ENCODE measurements around the gene LCP2.

LCP2 gene

GRCh38 chr5:170297589-170298462 is at the start of gene LCP2:
TSS of gene LCP2 (minus strand) at chr5:170297777. CDS start at chr5:170297611, 166 bp downstream.
- DNase-seq (ENCODE audit: low spot score), result no peak

GRCh38 chr5:170347022-170347567 is 49.5 kb upstream of the LCP2 start:
- FAIRE-seq (no peak), DNase-seq (ENCODE audit: low spot score) (no peak)

More at GRCh38 chr5:170297589-170298462, at the start of gene LCP2:
- FAIRE-seq, result no peak

- FAIRE-seq (no peak), DNase-seq (ENCODE audit: low spot score) (no peak)
These were observed 48.4 kb upstream of the LCP2 start for GRCh38 chr5:170345971-170346370.

GRCh38 chr5:170343177-170343576 is 45.6 kb upstream of the LCP2 start:
- DNase-seq (ENCODE audit: low spot score), result no peak
- FAIRE-seq, result no peak

DNA sequence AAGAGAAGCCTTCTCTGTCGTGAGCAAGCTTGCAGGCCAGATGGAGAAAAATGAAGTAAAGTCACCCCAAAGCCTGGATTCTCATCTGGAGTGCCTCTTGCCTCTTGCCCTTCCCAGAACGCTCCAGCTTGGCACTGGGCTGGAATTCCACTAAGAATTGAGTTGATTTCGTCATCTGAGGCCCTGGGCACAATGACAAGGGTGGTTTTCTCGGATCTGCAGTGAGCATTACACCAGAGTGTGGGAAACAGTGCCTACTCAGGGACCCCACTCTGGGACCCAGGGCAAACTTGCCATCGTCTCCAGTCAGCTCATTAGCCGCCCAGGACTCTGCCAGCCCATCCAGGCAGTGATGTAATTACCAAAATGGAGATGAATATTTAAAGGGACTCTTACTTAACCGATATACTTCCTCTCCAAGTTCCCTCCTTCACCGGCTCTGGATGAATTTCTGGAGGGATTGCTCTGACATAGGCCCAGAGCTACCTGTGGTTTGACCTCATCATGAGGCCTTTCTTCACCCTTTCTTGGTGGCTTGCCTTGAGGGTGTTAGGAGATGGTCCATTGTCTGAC is 44.7 kb upstream of the LCP2 start:
- FAIRE-seq (no peak), DNase-seq (ENCODE audit: low spot score) (no peak)

- FAIRE-seq (no peak), DNase-seq (ENCODE audit: low spot score) (no peak)
These were observed 44.0 kb upstream of the LCP2 start for GRCh38 chr5:170341545-170341944.

DNA sequence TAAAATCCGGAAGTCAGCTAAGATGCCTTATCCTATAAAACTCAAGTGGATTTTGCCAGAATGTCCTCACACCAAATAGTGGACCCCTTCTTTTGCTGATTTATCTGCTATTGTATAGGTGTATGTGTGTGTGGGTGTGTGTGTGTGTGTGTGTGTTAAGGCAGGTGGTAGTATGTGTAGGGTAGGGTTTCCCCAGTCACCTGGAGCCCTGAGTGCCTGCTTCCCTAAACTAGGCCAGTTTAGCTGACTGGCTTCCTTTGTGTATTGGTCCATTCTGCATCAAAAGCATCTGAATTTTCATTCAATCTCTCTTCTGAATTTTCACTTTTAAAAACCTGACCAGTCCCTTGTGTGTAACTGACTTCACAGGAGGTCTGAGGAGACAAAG is 42.2 kb upstream of the LCP2 start:
- no peak for FAIRE-seq
- DNase-seq (ENCODE audit: low spot score), result no peak

- FAIRE-seq, result no peak
- no peak for DNase-seq (ENCODE audit: low spot score)
These were observed 41.6 kb upstream of the LCP2 start for GRCh38 chr5:170338933-170339779.

GRCh38 chr5:170338291-170338690 is 40.7 kb upstream of the LCP2 start:
- DNase-seq (ENCODE audit: low spot score) (no peak), FAIRE-seq (no peak)

- DNase-seq (ENCODE audit: low spot score) (no peak), FAIRE-seq (no peak)
These were observed 39.6 kb upstream of the LCP2 start for GRCh38 chr5:170337045-170337733.

DNA sequence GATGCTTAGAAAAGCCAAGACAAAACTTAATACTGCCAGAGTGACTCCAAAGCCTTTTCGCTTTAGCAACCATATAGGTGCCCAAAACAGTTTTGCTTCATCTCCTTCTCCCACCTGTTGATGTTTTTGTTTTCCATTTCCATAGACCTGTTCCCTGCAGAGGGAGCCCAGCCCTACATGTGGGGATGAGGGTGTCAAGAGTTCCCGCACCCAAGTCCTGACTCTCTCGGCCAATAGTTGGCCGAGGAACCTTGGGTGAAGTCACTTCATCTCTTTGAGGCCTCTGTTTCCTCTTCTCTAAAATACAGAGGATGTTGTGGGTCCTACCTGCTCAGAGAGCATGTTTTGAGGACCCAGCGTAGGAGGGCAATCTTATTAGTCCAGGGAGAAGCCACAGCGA is 38.5 kb upstream of the LCP2 start:
- FAIRE-seq (no peak), DNase-seq (ENCODE audit: low spot score) (no peak)

GRCh38 chr5:170334626-170335025 is 37.0 kb upstream of the LCP2 start:
- FAIRE-seq (no peak), DNase-seq (ENCODE audit: low spot score) (no peak)

DNA sequence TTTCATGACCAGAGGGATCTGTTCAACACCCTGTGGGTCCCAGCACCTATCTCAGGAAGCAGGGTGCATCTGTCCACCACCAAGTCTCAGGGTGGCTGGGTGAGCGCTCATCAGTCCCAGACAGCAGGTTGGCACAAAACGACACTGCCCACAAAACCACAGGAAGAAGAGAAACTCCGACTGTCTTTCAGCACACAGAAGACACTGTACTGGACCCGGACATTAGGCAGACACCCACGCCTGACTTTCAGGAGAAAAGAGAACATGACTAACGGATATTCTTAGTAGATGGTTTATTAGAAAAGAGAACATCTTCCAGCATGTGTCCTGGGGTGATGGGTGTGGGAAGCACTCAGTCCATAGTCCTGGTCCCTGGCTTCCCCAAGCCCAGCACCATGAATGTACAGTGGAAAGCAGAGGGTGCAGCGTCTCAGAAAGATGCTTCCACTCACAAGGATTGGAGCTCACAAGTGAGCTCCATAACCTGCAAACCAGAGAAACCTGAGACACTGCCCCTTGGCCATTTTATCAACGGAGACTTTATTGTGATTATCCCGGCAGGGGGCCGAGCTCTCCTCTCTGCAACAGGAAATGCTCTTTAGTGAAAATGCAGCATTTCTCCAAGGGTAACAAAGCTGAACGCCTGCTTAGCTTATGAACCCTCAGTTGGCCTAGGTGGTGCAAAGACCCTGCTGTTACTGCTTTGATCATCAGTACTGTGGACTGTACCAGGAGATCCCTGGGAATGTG is 35.8 kb upstream of the LCP2 start:
- DNase-seq (ENCODE audit: low spot score) (no peak), FAIRE-seq (no peak)

GRCh38 chr5:170332058-170332457 is 34.5 kb upstream of the LCP2 start:
- DNase-seq (ENCODE audit: low spot score) (no peak), FAIRE-seq (no peak)

DNA sequence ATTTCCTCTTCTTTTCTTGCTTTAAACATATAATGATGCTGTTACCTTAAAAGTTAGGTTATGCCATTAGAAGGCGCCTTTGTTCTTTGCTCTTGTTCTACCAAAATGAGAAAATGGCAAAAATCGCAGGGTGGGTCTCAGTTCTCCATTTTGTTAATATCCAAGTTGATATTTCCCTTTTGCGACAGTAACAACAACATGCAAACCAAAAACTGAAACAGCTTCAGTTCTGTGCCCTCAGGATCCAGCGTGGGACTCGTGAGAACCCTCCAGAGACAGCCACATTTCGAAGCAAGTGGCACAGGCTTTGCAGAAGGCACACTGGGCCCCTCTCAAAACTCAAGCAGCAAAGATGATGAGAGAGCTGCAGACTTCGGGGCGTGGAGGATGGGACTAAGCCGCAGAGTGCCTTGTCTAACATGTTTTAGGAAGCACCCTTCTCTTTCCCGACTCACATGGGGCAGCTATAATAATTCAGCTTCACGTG is 33.0 kb upstream of the LCP2 start:
- DNase-seq (ENCODE audit: low spot score) (no peak), FAIRE-seq (no peak)

- FAIRE-seq (no peak), DNase-seq (ENCODE audit: low spot score) (no peak)
These were observed 31.9 kb upstream of the LCP2 start for GRCh38 chr5:170329524-170329923.

DNA sequence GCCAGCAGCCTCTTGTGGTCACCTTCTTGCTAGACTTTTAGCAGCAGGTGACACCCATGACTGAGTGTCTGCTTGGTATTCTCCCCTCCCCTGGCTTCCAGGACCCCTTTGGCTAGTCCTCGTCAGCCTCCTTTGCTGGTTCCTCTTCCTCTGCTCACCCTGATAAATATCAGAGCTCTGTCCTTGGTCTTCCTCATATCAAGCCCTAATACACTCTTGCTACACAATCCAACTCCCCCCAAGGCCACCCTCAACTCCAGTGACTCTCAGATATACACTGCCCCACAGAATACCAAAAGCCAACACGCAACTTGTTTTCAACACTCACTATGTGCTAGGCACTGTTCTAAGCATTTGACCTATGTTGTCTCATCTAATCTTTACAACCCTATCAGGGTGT is 30.3 kb upstream of the LCP2 start:
- DNase-seq (ENCODE audit: low spot score) (no peak), FAIRE-seq (no peak)

- no peak for DNase-seq (ENCODE audit: low spot score)
- FAIRE-seq, result no peak
These were observed 29.6 kb upstream of the LCP2 start for GRCh38 chr5:170327168-170327567.

GRCh38 chr5:170319301-170319700 is 21.7 kb upstream of the LCP2 start:
- no peak for FAIRE-seq
- no peak for DNase-seq (ENCODE audit: low spot score)

DNA sequence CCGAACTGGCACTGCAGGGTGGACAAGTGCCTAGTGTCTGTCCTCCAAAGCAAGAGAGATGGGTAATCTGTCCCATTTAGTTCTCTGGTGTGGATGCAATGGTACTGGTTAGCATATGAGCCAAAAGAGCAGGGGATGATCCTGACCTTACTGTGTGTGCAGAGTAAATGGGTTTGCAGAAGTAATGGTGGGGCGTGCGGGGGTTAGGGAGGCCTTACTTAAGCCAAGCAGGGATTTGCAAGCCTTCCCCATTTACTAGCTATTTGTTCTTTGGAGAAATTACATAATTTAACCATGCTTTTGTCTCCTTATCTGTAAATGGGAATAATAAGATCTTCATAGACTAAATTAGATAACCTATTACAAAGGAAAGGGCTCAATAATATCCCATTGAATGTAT is 19.9 kb upstream of the LCP2 start:
- DNase-seq (ENCODE audit: low spot score) (no peak), FAIRE-seq (no peak)

Data from urothelium cell line (cell line).